HL-60/S4 treated with retinoic acid at 250 ng/mL for 4 days and 3 days (cell line): Measurements from ENCODE around the gene PCP4L1.

Experiments used
- in situ Hi-C: fragments of 300-500 bp; cut with MboI; formaldehyde crosslinking; loops from 2 replicates; pipeline ENCODE4 v1.7.0; 2022; ENCODE audit warnings: low sequenced_read_pairs

The PCP4L1 gene

DNA sequence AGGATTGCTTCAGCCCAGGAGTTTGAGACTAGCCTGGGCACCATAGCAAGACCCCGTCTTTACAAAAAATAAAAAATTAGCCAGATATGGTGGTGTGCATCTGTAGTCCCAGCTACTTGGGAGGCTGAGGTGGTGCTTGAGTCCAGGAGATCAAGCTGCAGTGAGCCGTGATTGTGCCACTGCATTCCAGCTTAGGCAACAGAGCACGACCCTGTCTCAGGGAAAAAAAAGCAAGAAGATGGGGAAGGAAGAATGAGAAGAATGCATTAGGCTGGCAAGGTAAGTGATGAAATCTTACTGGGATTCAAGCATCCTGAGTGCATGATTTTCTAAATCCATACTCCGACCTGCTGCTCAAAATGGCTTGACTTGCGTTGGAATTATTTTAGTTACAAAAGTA lies 6.8 kb downstream of the PCP4L1 start:
- in situ Hi-C loops = no loop called here

DNA sequence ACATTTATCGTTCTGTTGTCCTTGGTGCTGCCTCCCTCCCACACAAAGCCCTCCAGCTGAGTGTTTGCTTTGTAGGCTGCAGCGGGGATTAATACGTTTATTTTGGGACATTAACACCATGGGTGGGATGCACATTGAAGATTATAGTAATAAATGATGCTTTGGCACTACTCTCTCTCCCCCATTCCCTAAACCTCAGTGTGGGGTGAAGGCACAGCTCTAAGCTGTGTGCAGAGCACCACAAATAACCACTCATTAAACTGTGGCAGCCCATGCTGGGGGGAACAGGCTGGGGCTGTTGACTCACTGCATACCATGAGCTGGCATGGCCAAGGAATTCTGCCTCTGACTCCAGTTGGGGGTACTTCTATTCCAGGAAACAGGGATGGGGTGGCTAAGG lies 7.7 kb downstream of the PCP4L1 start:
- in situ Hi-C loops = no loop called here

DNA sequence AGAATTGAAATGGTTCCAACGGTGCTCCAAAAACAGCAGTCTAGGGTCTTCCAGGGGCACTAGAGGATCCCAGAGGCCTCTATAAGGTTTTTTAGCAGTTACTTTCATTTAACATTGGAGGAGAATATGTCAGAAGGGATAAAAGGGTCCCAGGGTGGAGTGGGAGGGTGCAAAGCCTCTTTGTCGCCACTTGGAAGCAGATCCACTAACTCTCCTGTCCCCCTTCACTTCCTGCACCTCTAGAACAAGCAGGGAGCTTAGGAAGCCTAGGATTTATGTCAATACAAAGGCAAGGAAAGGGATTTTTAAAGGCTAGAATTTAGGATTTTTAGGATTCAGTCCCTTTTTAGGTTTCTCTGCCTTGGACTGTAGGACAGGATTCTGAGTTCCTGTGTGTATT lies 8.3 kb downstream of the PCP4L1 start:
- in situ Hi-C loops = no loop called here

DNA sequence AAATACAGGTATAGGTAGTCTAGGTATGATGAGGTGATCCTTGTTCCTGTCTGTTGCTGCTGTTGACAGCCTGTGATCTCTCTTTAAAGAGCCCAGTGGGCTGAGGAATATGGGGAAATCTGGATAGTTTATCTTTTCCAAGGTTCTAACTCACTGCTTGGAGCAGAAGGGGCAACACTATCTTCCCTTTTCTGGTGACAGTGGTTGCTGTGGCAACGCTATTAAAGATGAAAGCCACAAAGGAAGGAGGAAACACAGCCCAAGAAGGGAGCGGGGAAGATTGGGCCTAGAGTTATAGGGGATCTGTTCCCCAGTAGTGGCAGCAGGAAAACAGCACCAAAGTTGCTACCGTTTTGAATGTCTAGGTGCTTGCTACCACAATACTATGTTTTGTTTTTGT lies 8.8 kb downstream of the PCP4L1 start:
- in situ Hi-C loops = no loop called here

DNA sequence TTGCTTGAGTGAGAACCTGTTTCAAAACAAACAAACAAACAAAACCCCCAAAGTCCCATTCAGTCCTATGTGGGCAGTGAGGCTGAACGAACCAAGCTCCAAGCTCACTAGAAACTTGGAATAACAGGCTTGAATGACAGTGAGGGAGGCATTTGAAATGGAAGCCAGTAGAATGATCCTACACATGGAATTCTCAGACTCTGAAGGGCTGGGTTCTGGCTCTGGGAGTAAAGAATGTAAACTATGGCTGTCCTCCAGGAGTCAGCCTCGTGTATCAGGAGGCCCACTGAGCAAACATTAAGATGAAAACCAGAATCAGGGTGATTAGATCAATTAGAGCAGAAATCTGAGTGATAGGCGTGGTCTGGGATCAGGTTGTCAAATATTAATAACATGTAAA lies 14.9 kb downstream of the PCP4L1 start:
- in situ Hi-C loops = no loop called here

DNA sequence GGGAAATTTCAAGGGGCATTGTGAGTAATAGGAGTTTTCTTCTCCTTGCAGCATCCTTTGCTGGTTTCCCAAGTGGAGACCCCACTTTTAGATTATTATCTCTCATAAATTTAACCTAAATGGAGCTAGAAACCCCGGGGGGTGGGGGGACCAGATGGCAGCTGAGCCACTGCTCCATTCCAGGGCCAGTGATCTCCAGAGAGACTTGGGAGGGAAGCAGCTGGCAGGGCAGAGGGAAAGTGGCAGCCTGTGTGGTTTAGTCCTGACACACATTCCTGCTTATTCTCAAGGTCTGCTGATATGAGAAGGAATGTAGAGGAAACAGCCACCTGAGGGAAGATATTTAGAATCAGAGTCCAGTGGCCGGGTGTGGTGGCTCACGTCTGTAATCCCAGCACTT lies 16.3 kb downstream of the PCP4L1 start:
- in situ Hi-C loops = no loop called here

DNA sequence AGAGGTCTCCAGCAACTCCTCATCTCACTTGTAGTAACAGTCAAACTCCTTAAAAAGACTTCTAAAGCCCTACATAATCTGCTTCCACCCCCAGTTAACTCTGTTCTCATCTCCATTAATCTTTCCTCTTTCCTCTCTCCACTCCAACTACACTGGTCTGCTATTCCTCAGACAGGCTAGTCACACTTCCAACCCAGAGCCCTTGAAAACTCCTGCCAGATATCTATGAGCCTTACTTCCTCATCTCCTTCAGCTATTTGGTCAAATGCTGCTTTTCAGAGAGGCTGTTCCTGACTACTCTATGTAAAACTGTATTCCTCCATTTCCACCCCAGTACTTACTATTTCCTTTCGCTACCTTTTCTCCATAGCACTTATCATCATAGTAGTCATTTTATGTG lies 24.4 kb downstream of the PCP4L1 start:
- in situ Hi-C loops = no loop called here

DNA sequence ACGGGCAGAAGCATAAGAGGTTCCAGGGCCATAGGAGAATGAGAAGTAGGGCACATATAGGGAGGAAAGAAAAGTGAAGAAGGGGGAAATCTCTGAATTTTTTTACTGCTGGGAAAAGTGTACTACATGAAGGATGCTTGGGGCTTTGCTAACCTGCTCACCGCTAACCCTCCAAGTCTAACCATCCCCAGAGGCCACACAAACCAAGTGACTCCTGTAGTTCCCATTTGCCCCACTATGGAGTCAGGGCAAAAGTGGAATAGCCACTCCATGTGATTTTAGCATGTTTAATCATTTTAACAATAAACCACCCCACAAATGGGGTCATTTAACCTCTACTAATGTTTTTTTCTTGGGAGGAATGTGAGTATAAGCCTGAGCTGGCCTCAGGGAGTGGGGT lies 26.6 kb downstream of the PCP4L1 start:
- in situ Hi-C loops = no loop called here

DNA sequence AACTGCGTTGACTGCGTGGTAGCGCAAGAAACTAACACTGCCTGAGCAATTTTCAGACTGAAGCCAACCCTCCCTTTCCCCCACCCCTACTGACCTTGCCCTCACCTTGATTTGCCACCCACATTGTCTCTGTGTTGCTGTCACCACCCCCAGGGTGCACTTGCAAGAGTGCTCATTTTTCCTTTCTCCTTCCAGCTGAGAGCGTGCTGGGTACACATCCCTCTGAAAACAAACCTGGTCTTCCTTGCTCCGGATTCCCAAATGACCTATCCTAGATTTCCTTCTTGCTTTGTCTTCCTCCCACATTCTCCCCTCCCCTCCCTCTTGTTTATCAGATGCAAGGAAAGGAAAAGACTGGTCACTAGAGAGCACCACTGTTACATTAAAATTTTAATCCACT lies 27.0 kb downstream of the PCP4L1 start:
- in situ Hi-C loops = no loop called here

DNA sequence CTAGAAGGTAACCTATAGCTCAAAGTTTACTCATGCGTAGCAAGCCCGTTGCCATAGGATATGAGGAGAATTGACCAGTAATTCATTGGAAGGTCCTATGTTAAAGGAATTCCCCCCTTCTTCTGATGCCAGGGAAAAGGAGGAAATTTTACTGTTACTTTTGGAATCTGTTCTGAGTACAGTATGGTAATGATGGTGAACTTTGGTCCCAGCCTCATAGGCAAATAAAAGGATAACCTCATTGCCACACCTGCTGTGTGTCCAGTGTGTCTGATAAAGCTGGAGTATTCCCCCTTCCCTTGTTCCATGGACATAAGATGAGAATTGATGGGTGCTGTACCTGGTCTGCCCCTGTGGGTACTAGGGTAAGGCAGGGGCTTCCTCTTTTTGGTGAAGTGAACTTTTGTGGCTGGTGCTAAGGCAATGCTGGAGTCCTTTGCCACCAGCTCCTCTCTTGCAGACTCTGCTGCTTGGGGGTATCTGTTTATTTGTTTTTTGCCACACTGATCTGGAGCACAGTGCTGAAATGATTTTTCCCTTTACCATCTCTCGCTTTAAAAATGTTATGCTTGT lies 29.0 kb downstream of the PCP4L1 start:
- in situ Hi-C loops = no loop called here

DNA sequence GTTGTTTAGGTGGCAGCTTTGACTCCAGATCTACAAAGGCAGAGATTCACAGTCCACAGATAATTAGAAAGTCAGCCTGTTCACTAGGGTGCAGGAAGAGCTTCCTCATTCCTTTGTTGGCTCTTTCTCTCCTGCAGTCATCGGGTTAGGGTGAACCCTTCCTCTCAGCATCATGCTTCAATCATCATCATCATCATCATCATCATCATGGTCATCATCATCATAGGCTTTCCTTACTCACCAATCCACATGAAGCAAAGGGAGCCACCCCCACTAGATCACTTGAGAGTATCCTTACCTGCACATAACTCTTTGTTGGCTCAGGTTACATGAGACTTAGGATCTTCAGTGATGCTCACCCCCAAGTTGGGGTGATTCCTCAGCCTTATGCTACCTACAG lies 32.2 kb downstream of the PCP4L1 start:
- in situ Hi-C loops = no loop called here

DNA sequence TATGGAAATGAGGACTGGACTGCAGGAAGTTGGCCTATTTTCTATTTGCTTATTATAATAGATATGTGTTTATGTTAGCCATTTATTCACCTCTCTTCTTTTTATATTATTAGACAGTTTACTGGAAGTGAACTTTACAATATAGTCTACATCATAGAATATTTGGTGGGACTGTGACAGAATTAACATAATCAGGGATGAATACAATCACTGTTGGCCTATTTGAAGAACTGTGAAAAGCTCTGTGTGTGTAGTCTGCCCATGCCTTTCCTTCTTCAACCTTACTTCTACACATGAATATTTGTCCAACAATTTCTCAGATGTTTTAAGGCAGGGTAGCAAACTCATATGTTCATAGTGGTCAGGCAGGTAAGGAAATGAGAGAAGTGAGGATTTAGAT lies 38.9 kb downstream of the PCP4L1 start:
- in situ Hi-C loops = no loop called here

DNA sequence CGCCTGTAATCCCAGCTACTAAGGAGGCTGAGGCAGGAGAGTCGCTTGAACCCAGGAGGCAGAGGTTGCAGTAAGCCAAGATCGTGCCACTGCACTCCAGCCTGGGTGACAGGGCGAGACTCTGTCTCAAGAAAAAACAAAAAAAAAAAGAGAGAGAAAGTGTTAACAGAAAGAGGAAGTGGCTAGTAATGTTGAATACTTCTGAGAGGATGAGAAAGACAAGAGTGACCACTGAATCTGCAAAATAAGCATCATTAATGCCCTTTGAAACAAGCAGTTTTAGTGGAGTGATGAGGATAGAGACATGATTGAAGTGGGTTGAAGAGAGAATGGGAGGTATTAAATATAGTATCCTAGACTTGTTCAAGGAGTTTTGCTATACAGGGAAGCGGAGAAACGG lies 39.6 kb downstream of the PCP4L1 start:
- in situ Hi-C loops = no loop called here

DNA sequence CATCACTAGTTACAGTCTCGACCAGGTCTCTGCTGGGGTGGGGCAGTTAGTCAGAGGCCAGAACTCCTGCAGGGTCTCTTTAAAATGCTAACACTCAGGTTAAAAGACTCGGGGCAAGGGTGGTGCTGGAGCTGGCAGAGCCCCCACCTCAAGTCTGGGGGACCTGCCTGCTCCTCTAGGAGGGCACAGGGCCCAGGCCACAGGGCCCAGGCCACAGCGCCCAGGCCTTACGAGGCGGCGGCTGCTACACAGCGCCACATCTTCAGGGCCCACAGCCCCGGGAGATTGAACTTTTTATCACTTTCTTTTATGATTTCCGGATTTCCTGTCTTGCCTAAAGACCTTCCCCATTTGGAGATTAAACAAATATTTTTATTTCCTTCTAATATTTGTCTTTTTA lies 40.8 kb downstream of the PCP4L1 start:
- in situ Hi-C loops = no loop called here

DNA sequence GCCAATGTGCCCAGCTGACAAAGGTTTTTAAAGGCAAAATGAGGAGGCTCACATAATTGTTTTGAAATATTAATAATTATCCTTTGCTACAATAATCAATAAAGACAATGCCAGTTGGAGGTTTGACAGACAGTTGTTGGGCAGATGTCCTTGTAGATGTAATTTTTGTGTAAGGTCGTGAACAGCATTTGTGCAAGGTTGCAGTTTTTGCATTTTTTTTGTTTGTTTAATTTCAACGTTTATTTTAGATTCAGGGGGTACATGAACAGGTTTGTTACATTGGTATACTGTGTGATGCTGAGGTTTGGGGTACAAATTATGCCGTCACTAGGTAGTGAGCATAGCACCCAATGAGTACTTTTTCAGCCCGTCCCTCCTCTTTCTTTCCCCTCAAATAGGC lies 41.9 kb downstream of the PCP4L1 start:
- in situ Hi-C loops = no loop called here

DNA sequence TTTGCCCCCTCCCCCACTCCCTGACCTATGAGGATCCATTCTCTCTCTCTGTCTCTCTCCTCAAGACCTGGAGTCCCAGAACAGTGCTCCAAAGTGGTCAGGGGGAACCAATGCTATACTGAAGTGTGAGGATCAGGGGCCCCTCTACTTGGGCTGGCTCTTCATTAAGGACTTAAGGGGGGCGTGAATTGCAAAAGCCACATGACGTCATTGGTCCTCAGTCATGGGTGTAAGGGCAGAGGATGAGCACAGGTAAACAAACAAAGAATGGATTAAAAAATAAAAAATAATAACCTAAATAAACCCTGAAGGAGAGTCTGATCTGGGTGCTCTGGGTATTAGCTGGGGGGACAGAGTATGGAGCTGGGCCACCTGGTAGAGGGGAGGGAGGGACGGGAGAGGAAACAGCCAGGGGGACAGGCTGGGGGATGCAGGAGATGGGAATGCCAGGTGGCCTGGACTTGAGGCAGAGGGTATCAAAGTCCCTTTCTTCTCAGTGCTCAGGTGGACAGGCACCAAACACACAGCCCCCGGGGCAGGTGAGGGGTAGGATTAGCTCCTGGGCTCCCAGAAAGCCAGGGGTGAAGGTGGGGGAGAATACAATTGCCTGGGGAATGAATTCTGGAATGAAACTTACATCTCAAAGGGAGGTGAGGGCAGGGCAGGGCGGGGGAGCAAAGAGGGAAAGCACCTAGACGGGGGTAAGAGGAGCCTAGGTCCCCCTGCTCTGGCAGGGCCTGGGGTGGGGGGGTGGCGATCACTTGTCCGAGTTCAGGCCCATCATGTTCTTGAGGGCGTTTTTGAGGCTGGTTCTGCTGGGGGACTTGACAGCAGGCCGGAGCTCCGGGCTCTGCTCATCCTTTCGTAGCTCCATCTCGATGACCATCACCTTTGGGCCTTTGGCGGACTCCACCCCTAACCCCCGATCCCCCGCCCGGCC lies 46.7 kb downstream of the PCP4L1 start:
- in situ Hi-C loops = no loop called here

DNA sequence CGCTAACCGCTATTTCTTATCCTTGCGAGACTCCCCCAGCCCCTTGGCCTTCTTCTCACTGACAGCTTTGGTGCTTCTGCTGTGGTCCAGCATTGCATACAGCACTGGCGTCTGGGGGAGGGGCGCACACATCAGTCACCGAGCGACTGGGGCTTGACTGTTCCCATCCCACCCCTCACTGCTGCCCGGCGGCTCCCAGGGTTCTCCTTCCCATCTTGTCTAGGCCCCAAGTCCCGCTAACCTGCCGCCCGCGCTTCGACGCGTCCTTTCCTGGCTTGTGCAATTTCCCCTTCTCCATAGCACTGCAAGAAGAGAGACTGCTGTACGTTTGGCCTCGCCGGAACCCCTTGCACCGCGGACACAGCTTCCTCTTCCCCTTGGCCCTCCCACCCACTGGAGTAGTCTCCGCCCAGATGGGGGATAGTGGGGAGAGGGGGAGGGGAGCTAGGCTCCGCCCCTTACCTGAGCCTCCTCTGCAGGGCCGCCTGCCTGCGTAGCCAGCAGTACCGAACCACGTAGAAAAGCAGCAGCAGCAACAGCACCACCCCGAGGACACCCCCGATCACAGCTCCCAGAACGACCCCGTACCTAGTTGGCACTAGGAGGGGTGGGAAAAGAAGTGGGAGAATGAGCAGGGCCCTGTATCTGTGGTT lies 47.4 kb downstream of the PCP4L1 start:
- in situ Hi-C loops = no loop called here

DNA sequence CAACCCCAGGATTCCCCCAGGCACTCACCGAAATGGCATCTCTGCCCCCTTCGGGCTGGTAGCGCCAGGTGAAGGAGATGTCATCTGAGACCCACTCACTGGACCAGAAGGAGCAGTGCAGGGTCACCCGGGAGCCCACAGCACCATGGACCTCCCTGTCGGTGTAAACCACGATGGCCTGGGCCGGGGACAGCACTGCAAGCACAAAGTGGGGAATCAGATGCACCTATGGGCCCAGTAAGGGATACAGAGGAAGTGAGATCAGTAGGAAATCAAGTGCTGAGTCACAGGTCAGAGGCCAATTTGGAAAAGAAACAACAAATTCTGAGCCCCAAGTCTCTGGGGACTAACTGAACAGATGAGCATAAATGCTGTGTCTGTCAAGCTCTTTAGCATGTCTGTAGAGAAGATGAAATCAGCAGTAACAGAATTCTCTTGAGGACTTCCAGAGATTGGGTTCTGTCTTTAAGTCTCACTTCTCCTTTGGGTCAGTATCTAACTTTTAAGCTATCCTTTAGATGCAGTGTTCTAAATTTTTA lies 48.8 kb downstream of the PCP4L1 start:
- in situ Hi-C loops = no loop called here

DNA sequence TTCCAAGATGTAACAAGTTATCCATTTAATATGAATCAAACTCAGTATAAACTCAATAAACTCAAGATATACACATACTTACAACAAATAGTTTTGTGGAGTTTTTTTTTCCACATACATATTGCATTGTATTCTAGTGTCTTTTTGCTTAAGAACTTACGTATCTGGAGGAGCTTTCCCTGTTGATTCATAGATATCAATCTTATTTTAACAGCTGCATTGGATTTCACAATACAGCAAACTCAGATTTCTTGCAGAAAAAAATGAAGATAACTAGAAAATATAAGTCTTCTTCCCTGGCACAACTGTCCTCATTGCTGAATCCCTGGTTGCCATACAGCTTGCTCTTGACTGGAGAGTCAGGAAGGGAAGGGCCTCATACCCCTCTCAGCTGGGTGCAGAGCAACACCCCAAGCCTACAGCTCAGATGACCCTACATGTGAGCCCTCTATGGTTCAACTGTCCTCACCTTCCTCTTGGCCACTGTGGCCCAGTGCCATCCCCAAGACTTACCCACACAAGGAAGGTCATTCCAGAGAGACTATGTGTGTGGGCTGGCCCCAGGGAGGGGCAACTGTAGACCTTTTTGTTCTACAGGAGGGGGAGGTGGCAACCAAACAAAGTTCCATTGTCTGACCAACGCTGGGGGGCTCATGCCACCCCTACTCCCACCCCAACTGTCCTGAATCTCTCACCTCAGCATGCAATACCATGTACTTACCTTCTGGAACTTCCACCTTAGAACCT lies 49.5 kb downstream of the PCP4L1 start:
- in situ Hi-C loops = no loop called here

DNA sequence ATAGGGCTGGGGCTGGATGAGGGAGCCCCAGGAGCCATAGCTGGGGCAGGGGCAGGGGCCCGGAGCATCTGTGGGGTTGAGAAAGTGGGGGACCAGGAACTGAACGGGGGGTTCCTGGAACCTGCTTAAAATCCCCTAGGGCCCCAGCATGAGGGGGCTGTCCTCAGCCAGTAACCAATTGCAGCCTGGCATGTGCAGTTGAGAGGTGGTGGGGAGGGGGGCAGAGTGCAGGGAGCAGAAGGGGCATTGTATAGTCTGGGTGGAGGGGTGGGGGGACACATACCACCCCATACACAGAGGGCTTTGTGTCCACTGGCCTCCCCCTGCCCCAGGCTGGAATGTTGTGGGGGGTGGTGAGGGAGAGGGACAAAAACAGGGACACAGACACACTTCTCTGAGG lies 51.3 kb downstream of the PCP4L1 start, which contains the start of gene MPZ:
Gene MPZ, minus strand, starts transcription at position 101 of the 400 bp plus-strand sequence. Its CDS starts 63 bp downstream, at position 38.
- in situ Hi-C loops = no loop called here

DNA sequence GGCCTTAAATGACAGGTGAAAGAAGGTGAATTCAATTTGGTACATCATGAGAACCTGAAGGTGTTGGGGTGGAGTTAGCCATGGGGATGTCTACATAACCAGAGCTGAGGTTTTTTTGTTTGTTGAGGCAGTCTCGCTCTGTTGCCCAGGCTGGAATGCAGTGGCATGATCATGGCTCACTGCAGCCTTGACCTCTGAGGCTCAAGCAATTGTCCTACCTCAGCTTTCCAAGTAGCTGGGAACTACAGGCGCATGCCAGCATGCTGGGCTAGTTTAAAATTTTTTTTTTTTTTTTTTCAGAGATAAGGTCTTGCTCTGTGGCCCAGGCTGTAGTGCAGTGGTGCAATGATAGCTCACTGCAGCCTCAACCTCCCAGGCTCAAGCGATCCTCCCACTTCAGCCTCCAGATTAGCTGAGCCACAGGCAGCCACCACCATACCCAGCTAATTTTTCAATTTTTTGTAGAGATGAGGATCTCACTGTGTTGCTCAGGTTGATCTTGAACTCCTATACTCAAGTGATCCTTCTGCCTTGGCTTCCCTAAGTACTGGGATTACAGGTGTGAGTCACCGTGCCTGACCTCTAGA lies 53.1 kb downstream of the PCP4L1 start:
- in situ Hi-C loops = no loop called here
